ENCODE data around the gene DCAF6.

The DCAF6 gene

DNA sequence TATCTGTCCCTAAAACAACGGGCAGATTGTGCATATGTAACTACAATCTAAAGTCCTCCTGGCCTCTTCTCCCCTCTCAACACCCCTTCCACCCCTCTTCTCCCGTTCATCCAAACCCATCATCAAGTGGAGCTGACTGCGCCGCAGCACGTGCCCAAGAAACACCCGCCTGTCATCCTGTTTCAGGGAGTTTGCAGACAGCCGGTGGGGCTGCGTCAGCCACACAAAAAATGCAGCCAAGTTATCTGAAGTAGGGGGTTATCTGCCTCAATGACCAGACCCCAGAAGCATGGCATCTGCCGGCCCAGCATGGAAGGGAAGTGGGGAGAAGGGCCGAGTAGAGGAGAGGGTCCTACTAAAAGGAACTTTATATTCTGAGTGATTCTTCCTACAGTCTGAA lies 151.2 kb downstream of the DCAF6 start:
- Histone ChIP-seq H3K9me3 (ENCODE audit: control insufficient read depth, low read length) (no peaks in the 10 kb centered on the region), H3K4me3 (ENCODE audit: insufficient read depth, low read depth, low read length, poor library complexity, severe bottlenecking) (no peak overlapping the region), H3K4me1 (ENCODE audit: control insufficient read depth, insufficient read depth, low read length, poor library complexity, severe bottlenecking) (no peaks in the 10 kb centered on the region), H3K36me3 (ENCODE audit: control insufficient read depth, insufficient read depth, low read length) (no peaks in the 10 kb centered on the region), H3K27me3 (replicated peaks; ENCODE audit: control insufficient read depth, insufficient read depth, low read length, poor library complexity, severe bottlenecking) (no peaks in the 10 kb centered on the region), H3K27ac (ENCODE audit: insufficient read depth, low read length, poor library complexity, severe bottlenecking) (no peak overlapping the region)
- no peak for DNase-seq

DNA sequence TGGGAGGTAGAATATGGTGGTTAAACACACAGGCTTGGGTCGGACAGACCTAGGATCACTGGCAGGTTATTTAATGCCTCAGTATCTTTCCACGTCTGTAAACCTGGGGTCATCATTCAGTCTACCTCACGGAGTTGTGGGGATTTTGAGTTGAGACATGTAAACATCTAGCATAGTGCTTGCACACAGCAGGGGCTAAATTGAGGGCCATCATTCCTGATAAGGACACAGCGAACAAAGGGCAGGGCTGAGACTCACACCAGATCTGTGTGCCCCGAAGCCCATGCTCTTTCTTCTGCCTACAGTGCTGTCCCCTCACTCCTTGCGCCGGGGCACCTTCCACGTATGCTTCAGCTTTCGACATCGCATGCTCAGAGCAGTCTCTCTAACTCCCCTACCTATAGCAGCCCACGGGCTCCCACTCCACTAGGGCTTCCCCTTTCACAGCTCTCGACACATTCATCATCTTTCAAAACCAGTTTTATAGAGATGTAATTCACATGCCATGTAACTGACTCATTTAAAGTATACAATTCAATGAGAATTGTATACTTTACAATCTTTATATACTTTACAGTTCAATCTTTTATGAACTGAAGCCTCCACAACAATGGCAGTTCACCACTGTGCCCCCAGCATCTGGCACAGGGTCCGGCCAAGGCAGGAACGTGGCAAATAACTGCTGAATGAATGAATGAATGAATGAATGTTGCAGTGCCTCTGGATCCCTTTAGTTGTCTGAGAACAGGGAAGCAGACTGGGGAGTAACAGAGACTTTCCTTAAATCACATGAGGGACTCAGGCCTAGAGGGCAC lies 152.2 kb downstream of the DCAF6 start:
- no peaks in the 10 kb centered on the region for H3K36me3 ChIP-seq (ENCODE audit: control insufficient read depth, insufficient read depth, low read length)

GRCh38 chr1:168089326-168089978 lies 153.0 kb downstream of the DCAF6 start:
- DNase-seq, result no peak
- no peaks in the 10 kb centered on the region for H3K4me1 ChIP-seq (ENCODE audit: control insufficient read depth, insufficient read depth, low read length, poor library complexity, severe bottlenecking)
- H3K27me3 ChIP-seq (replicated peaks; ENCODE audit: control insufficient read depth, insufficient read depth, low read length, poor library complexity, severe bottlenecking), result no peaks in the 10 kb centered on the region
- no peak overlapping the region for H3K27ac ChIP-seq (ENCODE audit: insufficient read depth, low read length, poor library complexity, severe bottlenecking)
- H3K4me3 ChIP-seq (ENCODE audit: insufficient read depth, low read depth, low read length, poor library complexity, severe bottlenecking), result no peak overlapping the region
- no peaks in the 10 kb centered on the region for H3K9me3 ChIP-seq (ENCODE audit: control insufficient read depth, low read length)
- no peaks in the 10 kb centered on the region for H3K36me3 ChIP-seq (ENCODE audit: control insufficient read depth, insufficient read depth, low read length)

More for the DNA sequence above, 152.2 kb downstream of the DCAF6 start:
- Histone ChIP-seq H3K27ac (ENCODE audit: insufficient read depth, low read length, poor library complexity, severe bottlenecking) (no peak overlapping the region), H3K27me3 (replicated peaks; ENCODE audit: control insufficient read depth, insufficient read depth, low read length, poor library complexity, severe bottlenecking) (no peaks in the 10 kb centered on the region), H3K9me3 (ENCODE audit: control insufficient read depth, low read length) (no peaks in the 10 kb centered on the region), H3K4me1 (ENCODE audit: control insufficient read depth, insufficient read depth, low read length, poor library complexity, severe bottlenecking) (no peaks in the 10 kb centered on the region), H3K4me3 (ENCODE audit: insufficient read depth, low read depth, low read length, poor library complexity, severe bottlenecking) (no peak overlapping the region)
- DNase-seq, result no peak

- Histone ChIP-seq H3K27ac (ENCODE audit: insufficient read depth, low read length, poor library complexity, severe bottlenecking) (no peak overlapping the region), H3K27me3 (replicated peaks; ENCODE audit: control insufficient read depth, insufficient read depth, low read length, poor library complexity, severe bottlenecking) (no peaks in the 10 kb centered on the region), H3K36me3 (ENCODE audit: control insufficient read depth, insufficient read depth, low read length) (no peaks in the 10 kb centered on the region), H3K4me3 (ENCODE audit: insufficient read depth, low read depth, low read length, poor library complexity, severe bottlenecking) (no peak overlapping the region), H3K4me1 (ENCODE audit: control insufficient read depth, insufficient read depth, low read length, poor library complexity, severe bottlenecking) (no peaks in the 10 kb centered on the region), H3K9me3 (ENCODE audit: control insufficient read depth, low read length) (no peaks in the 10 kb centered on the region)
- no peak for DNase-seq
Measured at GRCh38 chr1:168089979-168090337, 153.5 kb downstream of the DCAF6 start.

- H3K36me3 ChIP-seq (ENCODE audit: control insufficient read depth, insufficient read depth, low read length), result no peaks in the 10 kb centered on the region
- no peak for DNase-seq
- H3K27me3 ChIP-seq (replicated peaks; ENCODE audit: control insufficient read depth, insufficient read depth, low read length, poor library complexity, severe bottlenecking), result no peaks in the 10 kb centered on the region
- no peaks in the 10 kb centered on the region for H3K4me1 ChIP-seq (ENCODE audit: control insufficient read depth, insufficient read depth, low read length, poor library complexity, severe bottlenecking)
- H3K4me3 ChIP-seq (ENCODE audit: insufficient read depth, low read depth, low read length, poor library complexity, severe bottlenecking), result no peak overlapping the region
- no peak overlapping the region for H3K27ac ChIP-seq (ENCODE audit: insufficient read depth, low read length, poor library complexity, severe bottlenecking)
- no peaks in the 10 kb centered on the region for H3K9me3 ChIP-seq (ENCODE audit: control insufficient read depth, low read length)
Measured at GRCh38 chr1:168090395-168090794, 153.9 kb downstream of the DCAF6 start.

GRCh38 chr1:168091063-168091462 lies 154.6 kb downstream of the DCAF6 start:
- Histone ChIP-seq H3K4me1 (ENCODE audit: control insufficient read depth, insufficient read depth, low read length, poor library complexity, severe bottlenecking) (no peaks in the 10 kb centered on the region), H3K27ac (ENCODE audit: insufficient read depth, low read length, poor library complexity, severe bottlenecking) (no peak overlapping the region), H3K27me3 (replicated peaks; ENCODE audit: control insufficient read depth, insufficient read depth, low read length, poor library complexity, severe bottlenecking) (no peaks in the 10 kb centered on the region), H3K36me3 (ENCODE audit: control insufficient read depth, insufficient read depth, low read length) (no peaks in the 10 kb centered on the region), H3K9me3 (ENCODE audit: control insufficient read depth, low read length) (no peaks in the 10 kb centered on the region), H3K4me3 (ENCODE audit: insufficient read depth, low read depth, low read length, poor library complexity, severe bottlenecking) (no peak overlapping the region)
- DNase-seq, result no peak

DNA sequence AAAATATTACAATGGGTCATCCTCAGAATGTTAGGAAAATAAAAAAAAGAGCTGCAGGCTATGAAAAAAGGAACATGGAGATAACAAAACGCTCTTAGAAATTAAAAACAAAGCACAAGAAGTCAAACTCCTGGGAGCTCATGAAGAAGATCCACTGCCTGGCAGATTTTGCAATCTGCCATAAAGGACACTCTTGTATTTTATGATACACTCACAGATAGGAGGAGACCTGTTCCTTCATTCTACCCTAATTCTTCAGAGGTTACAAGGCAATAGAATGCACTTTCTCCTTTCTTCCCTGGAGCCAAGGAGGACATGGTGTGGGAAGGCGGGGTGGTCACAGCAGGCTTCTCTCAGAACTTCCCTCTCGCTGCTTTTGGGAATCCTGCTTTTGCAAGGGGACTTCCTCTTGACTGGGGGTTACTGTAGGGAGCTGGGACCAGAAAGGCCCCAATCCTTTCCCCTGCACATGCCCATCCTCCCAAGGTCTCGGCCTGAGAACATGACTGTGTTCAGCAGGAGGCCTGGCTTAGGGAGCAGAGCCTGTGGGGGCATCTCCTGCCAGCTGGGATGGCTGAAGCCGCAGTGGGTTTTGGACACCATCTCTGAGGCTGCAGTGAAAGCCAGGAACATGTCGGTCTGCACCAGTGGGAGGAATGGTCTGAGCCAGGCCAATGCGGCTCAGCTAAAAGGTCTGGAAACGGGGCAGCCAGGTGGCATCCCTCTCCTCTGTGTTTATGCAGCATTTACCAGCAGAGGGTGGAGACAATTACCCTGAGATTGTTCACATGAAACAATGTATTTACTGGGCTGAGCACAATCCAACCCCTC lies 155.5 kb downstream of the DCAF6 start:
- Histone ChIP-seq H3K27me3 (replicated peaks; ENCODE audit: control insufficient read depth, insufficient read depth, low read length, poor library complexity, severe bottlenecking) (no peaks in the 10 kb centered on the region), H3K9me3 (ENCODE audit: control insufficient read depth, low read length) (no peaks in the 10 kb centered on the region), H3K36me3 (ENCODE audit: control insufficient read depth, insufficient read depth, low read length) (no peaks in the 10 kb centered on the region), H3K4me1 (ENCODE audit: control insufficient read depth, insufficient read depth, low read length, poor library complexity, severe bottlenecking) (no peaks in the 10 kb centered on the region), H3K4me3 (ENCODE audit: insufficient read depth, low read depth, low read length, poor library complexity, severe bottlenecking) (no peak overlapping the region), H3K27ac (ENCODE audit: insufficient read depth, low read length, poor library complexity, severe bottlenecking) (no peak overlapping the region)
- DNase-seq, result no peak

- no peaks in the 10 kb centered on the region for H3K9me3 ChIP-seq (ENCODE audit: control insufficient read depth, low read length)
- no peaks in the 10 kb centered on the region for H3K4me1 ChIP-seq (ENCODE audit: control insufficient read depth, insufficient read depth, low read length, poor library complexity, severe bottlenecking)
- H3K36me3 ChIP-seq (ENCODE audit: control insufficient read depth, insufficient read depth, low read length), result no peaks in the 10 kb centered on the region
- no peak overlapping the region for H3K4me3 ChIP-seq (ENCODE audit: insufficient read depth, low read depth, low read length, poor library complexity, severe bottlenecking)
- H3K27me3 ChIP-seq (replicated peaks; ENCODE audit: control insufficient read depth, insufficient read depth, low read length, poor library complexity, severe bottlenecking), result no peaks in the 10 kb centered on the region
- no peak for DNase-seq
- no peak overlapping the region for H3K27ac ChIP-seq (ENCODE audit: insufficient read depth, low read length, poor library complexity, severe bottlenecking)
Measured at GRCh38 chr1:168092566-168093355, 156.3 kb downstream of the DCAF6 start.

- Histone ChIP-seq H3K36me3 (ENCODE audit: control insufficient read depth, insufficient read depth, low read length) (no peaks in the 10 kb centered on the region), H3K27ac (ENCODE audit: insufficient read depth, low read length, poor library complexity, severe bottlenecking) (no peak overlapping the region), H3K9me3 (ENCODE audit: control insufficient read depth, low read length) (no peaks in the 10 kb centered on the region), H3K4me1 (ENCODE audit: control insufficient read depth, insufficient read depth, low read length, poor library complexity, severe bottlenecking) (no peaks in the 10 kb centered on the region), H3K4me3 (ENCODE audit: insufficient read depth, low read depth, low read length, poor library complexity, severe bottlenecking) (no peak overlapping the region), H3K27me3 (replicated peaks; ENCODE audit: control insufficient read depth, insufficient read depth, low read length, poor library complexity, severe bottlenecking) (no peaks in the 10 kb centered on the region)
- DNase-seq, result no peak
Measured at GRCh38 chr1:168093616-168094015, 157.1 kb downstream of the DCAF6 start.

Data from effector memory CD4-positive, alpha-beta T cell (primary cell).